ENCODE results near the gene PTPRN2. TPM values are rescaled to one million over a fixed set of nuclear protein-coding genes. Genes with fewer than 3 reads are reported as not detected.

The PTPRN2 gene
- total and polyA plus RNA-seq, 2 of the 8 experiments (the other 6 are each of a cell fraction or from before 2014, with no cell fraction given) = 2.6 to 4.5 TPM

- Histone ChIP-seq H3K56ac (replicated peaks; ENCODE audit: insufficient read length, low read depth, low read length) (no peak overlapping the region), H3K14ac (ENCODE audit: insufficient read length) (no peak overlapping the region), H2BK120ac (replicated peaks; ENCODE audit: low read depth, low read length) (no peak overlapping the region), H3K4ac (replicated peaks; ENCODE audit: insufficient read length, low read depth, low read length) (no peak overlapping the region), H3K36me3 (ENCODE audit: control insufficient read depth in 2 of 4, insufficient read depth in 4 of 4, low read length in 3 of 4) (peaks cover 0 to 8% (median 0%) of the 10 kb centered on the region in 4 experiments; a peak in 1 of 8 replicates), H3K9me3 (ENCODE audit: insufficient read depth in 2 of 2, low read depth in 1 of 2, low read length in 1 of 2) (peaks cover 22 to 70% of the 10 kb centered on the region in 2 experiments), H4K91ac (replicated peaks; ENCODE audit: insufficient read length, low read length) (no peak overlapping the region), H2BK20ac (ENCODE audit: low read length) (no peak overlapping the region), H4K8ac (ENCODE audit: extremely low read depth, insufficient read depth, low read length) (no peak overlapping the region), H3K23ac (ENCODE audit: insufficient read length) (no peak overlapping the region), H3K4me2 (ENCODE audit: insufficient read depth in 1 of 2, low read depth in 2 of 2, low read length in 2 of 2) (no peak overlapping the region), H3K27ac (ENCODE audit: low read depth, low read length) (no peak overlapping the region), H2AFZ (ENCODE audit: low read length) (no peak overlapping the region), H2AK5ac (ENCODE audit: low read depth, low read length) (no peak overlapping the region), H2BK5ac (ENCODE audit: low read depth, low read length) (no peak overlapping the region), H3K9ac (replicated peaks in 1 of 4; ENCODE audit: extremely low read depth in 1 of 4, low read depth in 3 of 4, low read length in 3 of 4) (no peak overlapping the region), H4K20me1 (replicated peaks in 1 of 2; ENCODE audit: control insufficient read depth in 1 of 2, insufficient read depth in 2 of 2, low read length in 2 of 2) (peaks cover 0 to 12% of the 10 kb centered on the region in 2 experiments), H3K18ac (ENCODE audit: extremely low read depth, low read length) (no peak overlapping the region), H3K4me3 (ENCODE audit: extremely low read depth in 1 of 4, insufficient read depth in 2 of 4, low read depth in 3 of 4, low read length in 4 of 4) (no peak overlapping the region), H3K79me1 (ENCODE audit: low read depth, low read length) (peaks cover 3% of the 10 kb centered on the region), H4K5ac (ENCODE audit: insufficient read length, low read depth, low read length) (no peak overlapping the region), H3K23me2 (ENCODE audit: low read depth, low read length) (peaks cover 12% of the 10 kb centered on the region), H3K79me2 (ENCODE audit: control insufficient read depth in 1 of 2, insufficient read depth in 2 of 2, low read length in 2 of 2) (peaks cover 0 to 9% of the 10 kb centered on the region in 2 experiments; a peak in 2 of 4 replicates), H3K27me3 (replicated peaks in 1 of 4; ENCODE audit: control insufficient read depth in 3 of 4, extremely low read depth in 1 of 4, insufficient read depth in 3 of 4, low read length in 3 of 4) (no peaks in the 10 kb centered on the region), H3K4me1 (replicated peaks in 1 of 4; ENCODE audit: control insufficient read depth in 3 of 4, insufficient read depth in 4 of 4, low read length in 3 of 4) (no peaks in the 10 kb centered on the region), H2BK15ac (ENCODE audit: low read length) (no peak overlapping the region), H2BK12ac (ENCODE audit: low read depth, low read length) (no peak overlapping the region)
- ChIA-PET POLR2A (ENCODE audit: partially characterized antibody) (no interaction called here), CTCF (ENCODE audit: partially characterized antibody) (no interaction called here)
- TF ChIP-seq SRF (IDR thresholded peaks at IDR 0.05; ENCODE audit: low read depth, low read length) = no peak
- no peak for TF ChIP-seq ZNF274 (IDR thresholded peaks at IDR 0.05; ENCODE audit: borderline replicate concordance, extremely low read depth, low read length)
- no peak for TF ChIP-seq RNF2 (IDR thresholded peaks at IDR 0.05; ENCODE audit: borderline replicate concordance, low read depth, low read length, missing control alignments, poor library complexity, severe bottlenecking)
- TF ChIP-seq POLR2AphosphoS5 (IDR thresholded peaks at IDR 0.05; ENCODE audit: low read depth, low read length) = no peak
- no peak for TF ChIP-seq PHF8 (conservative IDR thresholded peaks at IDR 0.05; ENCODE audit: low read depth, low read length)
- TF ChIP-seq HDAC6 (IDR thresholded peaks at IDR 0.05; ENCODE audit: low read depth, low read length) = no peak
- FAIRE-seq (no peak), DNase-seq (ENCODE audit: low read depth in 1 of 2, low spot score in 2 of 2) (no peak)
- WGBS, 2 experiments (ENCODE audit: extremely low coverage in 1 of 2, insufficient coverage in 1 of 2, insufficient read length in 1 of 2, insufficient replicate concordance in 2 of 2, low coverage in 1 of 2, low lambda C conversion rate in 2 of 2, missing lambda C conversion rate in 1 of 2) = 89% methylated on average over 11 of the region's 12 CpGs; no CpG with 5 or more reads in 1 of the 2 experiments
Measured at GRCh38 chr7:158266426-158266816, 321.2 kb downstream of the PTPRN2 start.

Data from H1 (cell line).